Choroid plexus epithelial cell (primary cell): ENCODE measurements around the gene PCGF3.

Source experiments
- DNase-seq: peaks from one replicate; pipeline ENCODE4 v3.0.0-alpha.2; 2010; ENCODE audit warnings: low read depth
- H3K4me3 ChIP-seq: 2 replicates; pipeline ENCODE4 v1.5.1; 2011; ENCODE audit warnings: low read depth, mild to moderate bottlenecking, control low read depth, low read length, moderate library complexity
- CTCF ChIP-seq: conservative IDR thresholded peaks from 2 replicates; pipeline ENCODE4 v1.5.1; 2011; ENCODE audit warnings: low read depth, mild to moderate bottlenecking, control low read depth, inconsistent platforms, low read length, moderate library complexity

The PCGF3 gene

DNA sequence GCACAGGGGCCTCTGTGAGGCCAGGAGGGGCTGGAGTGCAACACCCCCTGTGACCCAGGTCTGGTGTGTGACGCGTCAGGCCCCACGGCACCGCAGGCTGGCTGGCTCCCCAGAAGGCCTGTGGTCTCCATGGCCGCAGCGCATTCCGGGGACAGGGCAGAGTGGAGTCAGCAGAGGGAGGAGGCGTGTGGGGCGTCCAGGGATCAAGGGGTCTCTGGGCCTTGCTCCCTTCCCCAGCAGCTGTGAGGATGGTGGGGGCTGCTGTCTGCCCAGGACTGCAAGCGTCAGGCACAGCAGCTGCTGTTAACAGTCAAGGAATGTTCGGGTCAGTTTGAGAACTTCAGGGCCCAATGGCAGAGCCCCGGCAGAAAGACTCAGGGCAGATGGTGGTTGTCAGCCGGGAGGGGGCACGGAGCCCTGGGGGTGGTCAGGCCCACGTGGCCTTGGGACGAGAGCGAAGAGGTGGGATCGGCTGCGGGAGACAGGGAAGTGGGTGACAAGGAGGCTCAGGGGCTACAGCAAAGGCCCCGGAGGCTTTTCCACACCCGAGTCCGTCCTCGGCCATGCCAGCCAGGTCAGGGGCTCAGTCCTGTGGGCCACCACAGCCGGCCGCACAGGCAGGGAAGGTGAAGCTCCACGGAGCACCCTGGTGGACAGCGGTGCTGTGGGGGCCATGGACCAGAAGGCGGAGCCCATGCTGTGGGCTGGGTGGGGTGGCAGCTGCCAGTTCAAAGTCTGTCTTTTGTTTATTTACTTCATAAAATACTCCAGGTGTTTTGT is 18.3 kb downstream of the PCGF3 start:
- no peak overlapping the region for H3K4me3 ChIP-seq
- no peak for DNase-seq
- no peak for TF ChIP-seq CTCF

DNA sequence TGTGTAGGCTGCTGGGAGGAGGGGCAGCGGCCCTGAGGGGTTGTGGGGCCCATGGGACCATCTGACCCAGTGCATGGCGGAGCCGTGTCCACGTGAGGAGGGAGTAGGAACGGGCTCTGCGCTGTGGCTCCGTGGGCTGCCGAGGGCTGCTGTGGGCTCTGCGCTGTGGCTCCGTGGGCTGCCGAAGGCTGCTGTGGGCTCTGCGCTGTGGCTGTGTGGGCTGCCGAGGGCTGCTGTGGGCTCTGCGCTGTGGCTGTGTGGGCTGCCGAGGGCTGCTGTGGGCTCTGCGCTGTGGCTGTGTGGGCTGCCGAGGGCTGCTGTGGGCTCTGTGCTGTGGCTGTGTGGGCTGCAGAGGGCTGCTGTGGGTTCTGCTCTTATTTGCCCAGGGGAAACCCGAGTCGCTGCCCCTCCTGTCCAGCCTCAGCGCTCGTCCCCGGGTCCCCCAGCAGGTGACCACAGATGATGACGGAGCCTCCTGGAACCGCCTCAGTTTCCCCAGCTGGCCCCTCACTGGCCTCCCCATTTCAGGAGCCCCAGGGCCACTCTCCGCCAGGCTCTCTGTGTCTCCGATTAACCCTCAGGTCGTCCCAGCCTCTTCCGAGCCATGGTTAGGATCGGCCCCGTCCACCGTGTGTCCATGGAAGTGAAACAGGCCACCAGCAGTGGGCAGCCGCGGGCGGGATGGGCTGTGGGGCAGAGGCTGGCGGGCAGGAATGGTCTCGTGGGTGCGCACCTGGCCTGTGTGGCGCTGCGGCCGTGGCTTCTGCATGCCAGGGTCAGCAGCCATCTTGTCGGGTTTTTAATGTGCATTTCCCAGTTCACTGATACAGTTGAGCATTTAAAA is 20.0 kb downstream of the PCGF3 start:
- H3K4me3 ChIP-seq, result no peak overlapping the region
- DNase-seq, result no peak
- TF ChIP-seq CTCF, result no peak

- TF ChIP-seq CTCF, result no peak
- no peak overlapping the region for H3K4me3 ChIP-seq
- peak; percentile 34 for DNase-seq
Observed at GRCh38 chr4:726235-726787, 20.7 kb downstream of the PCGF3 start.

DNA sequence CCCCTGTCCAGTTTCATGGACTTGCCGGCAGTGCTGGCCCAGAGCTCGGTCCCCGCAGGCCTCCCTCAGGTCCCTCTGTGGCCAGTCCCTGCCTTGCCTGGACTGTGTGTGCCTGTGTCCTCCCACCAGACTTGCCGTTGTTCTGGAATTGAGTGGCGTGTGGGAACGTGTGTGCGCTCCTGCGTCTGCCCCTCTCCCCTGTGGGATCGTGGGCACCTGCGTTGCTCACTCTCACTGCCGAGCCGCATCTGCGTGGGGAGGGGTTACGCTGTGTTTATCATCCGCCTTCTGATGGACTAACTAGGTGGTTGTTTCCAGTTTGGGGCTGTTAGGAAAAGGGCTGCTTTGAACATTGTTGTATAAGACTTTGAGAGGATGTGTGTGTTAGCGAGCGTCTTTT is 21.2 kb downstream of the PCGF3 start:
- no peak for DNase-seq
- H3K4me3 ChIP-seq, result no peak overlapping the region
- TF ChIP-seq CTCF, result no peak

- no peak overlapping the region for H3K4me3 ChIP-seq
- TF ChIP-seq CTCF, result no peak
- peak; percentile 32 for DNase-seq
Observed at GRCh38 chr4:727576-727975, 21.9 kb downstream of the PCGF3 start.

- H3K4me3 ChIP-seq, result no peak overlapping the region
- TF ChIP-seq CTCF, result no peak
- no peak for DNase-seq
Observed at GRCh38 chr4:729336-730315, 24.0 kb downstream of the PCGF3 start.
